ENCODE data around the gene BPIFB3.
"Not testable (repeated sequence)": the region's sequence is repeated elsewhere in the genome, so short reads cannot be mapped to it uniquely, and the experiment has no call there.

Gene BPIFB3

DNA sequence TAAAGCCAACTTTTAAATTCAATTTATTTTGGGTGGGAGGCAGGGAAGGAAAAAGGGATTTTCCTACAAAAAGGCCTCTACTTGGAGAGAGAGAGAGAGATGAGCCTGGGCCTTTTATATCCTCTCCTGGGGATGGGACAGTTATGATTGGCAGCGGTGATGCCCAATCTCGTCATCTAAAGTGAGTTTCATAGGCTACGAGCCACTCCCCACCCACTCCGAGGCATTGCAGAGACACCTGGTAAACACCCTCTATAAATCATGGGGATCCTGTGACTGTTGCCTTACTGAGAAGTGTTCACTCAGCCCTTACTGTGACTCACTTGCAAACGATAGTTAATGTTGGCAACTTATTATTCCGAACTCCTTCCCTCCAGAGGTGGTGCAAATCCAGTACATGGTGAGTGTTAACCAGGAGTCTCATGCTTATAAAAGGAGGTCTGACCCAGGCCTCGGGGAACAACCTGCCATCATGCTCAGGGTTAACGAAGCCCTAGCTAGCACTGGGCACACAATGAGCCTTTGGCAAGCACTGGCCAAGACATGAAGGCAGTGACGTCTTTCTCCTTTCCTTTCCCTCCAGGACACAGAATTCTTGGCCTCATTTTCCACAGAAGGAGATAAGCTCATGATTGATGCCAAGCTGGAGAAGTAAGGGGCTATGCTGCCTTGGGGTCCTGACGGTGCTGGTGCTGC lies 46.3 kb downstream of the BPIFB3 start:
- in situ Hi-C loops (cut with HindIII; ENCODE audit: low pct_ligation_motif_present, low pct_unique_long_range_greater_than_20kb, low sequenced_read_pairs) = no loop called here
- no peak for DNase-seq

DNA sequence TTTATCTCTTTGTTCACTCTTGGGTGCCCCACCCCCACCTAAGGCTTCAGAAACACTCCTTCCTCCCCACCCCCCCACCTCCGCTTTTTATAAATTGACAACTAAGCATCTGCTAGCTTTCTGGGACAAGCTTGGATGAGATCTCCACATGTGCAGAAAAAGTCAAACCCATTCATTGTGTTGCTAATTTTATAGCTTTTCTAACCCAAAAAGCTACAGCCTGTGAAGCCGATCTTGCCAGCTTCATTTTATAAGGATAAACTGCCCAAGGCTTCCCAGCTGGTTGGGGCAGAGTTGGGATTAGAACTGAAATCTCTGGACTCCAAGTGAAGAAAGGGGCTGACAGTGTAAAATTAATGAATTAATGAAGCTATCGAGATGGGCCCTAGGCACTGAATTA lies 49.9 kb downstream of the BPIFB3 start:
- in situ Hi-C loops (cut with HindIII; ENCODE audit: low pct_ligation_motif_present, low pct_unique_long_range_greater_than_20kb, low sequenced_read_pairs) = no loop called here
- DNase-seq = no peak

DNA sequence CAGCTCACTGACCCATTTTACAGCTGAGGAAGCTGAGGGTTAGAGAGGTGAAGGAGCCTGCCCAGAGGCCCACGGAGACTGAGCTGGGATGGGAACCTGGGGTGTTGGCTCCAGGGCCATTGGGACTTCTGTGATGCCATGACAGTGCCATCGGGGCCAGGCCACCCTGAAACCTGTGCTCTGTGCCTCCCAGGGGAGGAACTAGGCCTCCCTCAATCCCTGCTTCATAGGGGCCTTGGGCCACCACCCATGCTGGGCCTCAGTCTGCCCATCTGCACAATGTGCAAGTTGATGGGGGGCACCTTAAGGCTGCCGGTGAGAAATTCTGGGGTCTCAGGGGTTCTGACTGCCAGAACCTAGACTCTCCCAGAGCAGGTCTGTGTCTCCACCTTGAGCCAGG lies 50.6 kb downstream of the BPIFB3 start:
- no peak for DNase-seq
- in situ Hi-C loops (cut with HindIII; ENCODE audit: low pct_ligation_motif_present, low pct_unique_long_range_greater_than_20kb, low sequenced_read_pairs) = no loop called here

DNA sequence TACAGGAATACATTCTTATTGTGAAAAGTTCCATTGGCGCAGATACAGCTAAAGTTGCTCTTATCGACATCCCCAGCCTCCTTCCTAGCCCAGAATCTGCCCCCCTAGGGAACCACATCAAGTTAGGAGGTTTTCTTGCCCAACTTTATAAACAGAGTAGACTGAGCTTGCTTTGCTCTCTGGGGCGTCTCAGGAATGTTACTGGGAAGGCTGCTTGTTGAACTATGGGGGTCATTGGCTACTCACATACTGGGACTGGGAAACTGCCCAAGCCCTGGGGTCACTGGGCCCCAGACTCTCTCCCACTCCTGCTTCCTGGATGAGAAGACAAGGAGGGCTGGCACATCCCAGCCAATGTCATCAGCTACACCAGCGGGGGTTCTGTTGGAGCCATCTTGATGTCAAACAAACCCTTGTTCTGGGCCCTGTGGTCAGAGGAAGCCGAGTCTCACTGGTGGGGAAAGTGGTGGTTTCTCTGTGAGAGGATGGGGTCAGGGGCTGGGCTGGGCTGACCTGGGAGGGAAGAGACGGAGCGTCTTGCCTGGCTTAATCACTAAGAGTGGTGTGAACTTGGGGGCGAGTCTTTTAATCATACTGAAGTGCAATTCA lies 51.7 kb downstream of the BPIFB3 start:
- in situ Hi-C loops (cut with HindIII; ENCODE audit: low pct_ligation_motif_present, low pct_unique_long_range_greater_than_20kb, low sequenced_read_pairs) = no loop called here
- no peak for DNase-seq

DNA sequence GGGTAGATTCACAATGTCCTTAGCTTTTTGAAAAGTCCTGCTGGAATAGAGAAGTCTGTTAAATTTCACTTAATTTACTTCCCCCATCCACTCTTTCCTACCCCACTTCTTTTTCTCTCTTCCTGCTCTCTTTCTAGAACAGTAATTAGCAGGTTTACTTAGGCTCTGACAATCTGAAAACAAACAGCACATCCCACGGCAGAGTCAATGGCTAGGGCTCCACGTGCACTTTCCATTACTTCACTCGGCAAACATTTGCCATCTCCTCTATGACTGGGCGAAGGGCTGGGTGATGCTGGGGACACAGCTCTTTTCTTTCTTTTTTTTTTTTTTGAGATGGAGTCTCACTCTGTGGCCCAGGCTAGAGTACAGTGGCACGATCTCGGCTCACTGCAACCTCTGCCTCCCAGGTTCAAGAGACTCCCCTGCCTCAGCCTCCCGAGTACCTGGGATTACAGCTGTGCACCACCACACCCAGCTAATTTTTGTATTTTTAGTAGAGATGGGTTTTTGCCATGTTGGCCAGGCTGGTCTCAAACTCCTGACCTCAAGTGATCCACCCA lies 52.4 kb downstream of the BPIFB3 start:
- in situ Hi-C loops (cut with HindIII; ENCODE audit: low pct_ligation_motif_present, low pct_unique_long_range_greater_than_20kb, low sequenced_read_pairs); DNase-seq: not testable (repeated sequence)

DNA sequence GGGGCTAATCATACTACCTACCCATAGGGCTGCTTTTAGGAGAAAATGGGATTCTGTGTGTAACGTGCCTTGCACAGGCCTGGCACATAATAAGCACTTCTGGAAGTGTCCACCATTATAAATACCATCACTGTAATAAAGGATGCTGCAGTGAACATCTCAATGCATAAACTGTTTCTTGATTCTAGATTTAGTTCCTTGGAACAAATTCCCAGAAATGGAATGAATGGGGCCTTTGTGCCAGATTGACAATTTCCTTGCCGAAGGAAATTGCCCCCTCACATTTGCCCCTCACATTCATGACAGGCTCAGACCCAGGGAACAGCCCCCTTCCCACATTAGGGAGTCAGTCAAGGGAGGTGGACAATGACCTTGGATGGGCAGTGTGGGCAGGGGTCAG lies 55.0 kb downstream of the BPIFB3 start:
- in situ Hi-C loops (cut with HindIII; ENCODE audit: low pct_ligation_motif_present, low pct_unique_long_range_greater_than_20kb, low sequenced_read_pairs) = no loop called here
- DNase-seq = no peak

DNA sequence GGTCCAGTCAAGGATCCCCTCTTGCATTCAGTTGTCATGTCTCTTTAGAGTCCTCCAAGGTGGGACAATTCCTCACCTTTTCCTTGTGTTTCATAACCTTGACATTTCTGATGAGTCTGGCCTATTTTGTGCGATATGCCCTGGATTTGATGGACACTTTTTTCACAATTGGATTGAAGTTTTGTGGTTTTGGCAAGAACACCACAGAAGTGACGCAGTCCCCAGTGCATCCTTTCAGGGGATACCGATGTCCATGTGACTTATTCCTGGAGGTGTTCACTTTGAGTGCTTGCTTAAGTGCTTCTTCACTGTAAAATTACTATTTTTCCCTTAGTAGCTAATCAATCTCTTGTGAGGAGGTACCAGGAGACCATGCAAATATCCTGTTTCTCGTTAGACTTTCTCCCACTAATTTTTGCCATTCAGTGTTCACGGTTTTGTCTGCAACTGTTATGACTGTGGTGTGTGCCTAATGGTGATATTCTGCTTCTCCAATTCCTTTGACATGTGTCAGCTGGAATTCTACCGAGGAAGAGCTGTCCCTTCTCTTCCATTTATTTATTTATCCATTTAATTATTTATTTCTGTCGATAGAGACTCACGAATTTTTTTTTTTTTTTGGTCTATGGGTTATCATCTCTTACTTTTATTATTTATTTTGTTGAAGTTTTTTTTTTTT lies 56.6 kb downstream of the BPIFB3 start:
- DNase-seq = no peak
- in situ Hi-C loops (cut with HindIII; ENCODE audit: low pct_ligation_motif_present, low pct_unique_long_range_greater_than_20kb, low sequenced_read_pairs) = no loop called here

DNA sequence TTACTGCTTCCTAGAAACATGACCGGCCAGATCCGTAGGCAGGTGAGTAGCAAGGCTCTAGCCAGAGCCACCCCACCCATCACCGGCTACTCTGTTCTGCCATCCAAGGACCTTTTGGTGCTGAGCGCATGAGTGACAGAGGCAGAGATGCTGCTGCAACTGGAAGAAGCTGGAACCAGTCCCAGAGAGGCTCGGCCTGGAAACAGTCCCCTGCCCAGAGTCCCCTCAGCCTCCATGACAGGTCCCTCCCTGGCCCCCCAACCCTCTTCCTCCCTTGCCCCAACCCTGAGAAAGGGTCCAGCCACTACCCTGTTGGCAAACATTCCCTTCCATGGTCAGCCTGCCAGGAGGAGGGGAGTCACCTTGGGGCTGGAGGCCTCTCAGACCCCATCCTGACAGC lies 57.6 kb downstream of the BPIFB3 start:
- in situ Hi-C loops (cut with HindIII; ENCODE audit: low pct_ligation_motif_present, low pct_unique_long_range_greater_than_20kb, low sequenced_read_pairs) = no loop called here
- no peak for DNase-seq

DNA sequence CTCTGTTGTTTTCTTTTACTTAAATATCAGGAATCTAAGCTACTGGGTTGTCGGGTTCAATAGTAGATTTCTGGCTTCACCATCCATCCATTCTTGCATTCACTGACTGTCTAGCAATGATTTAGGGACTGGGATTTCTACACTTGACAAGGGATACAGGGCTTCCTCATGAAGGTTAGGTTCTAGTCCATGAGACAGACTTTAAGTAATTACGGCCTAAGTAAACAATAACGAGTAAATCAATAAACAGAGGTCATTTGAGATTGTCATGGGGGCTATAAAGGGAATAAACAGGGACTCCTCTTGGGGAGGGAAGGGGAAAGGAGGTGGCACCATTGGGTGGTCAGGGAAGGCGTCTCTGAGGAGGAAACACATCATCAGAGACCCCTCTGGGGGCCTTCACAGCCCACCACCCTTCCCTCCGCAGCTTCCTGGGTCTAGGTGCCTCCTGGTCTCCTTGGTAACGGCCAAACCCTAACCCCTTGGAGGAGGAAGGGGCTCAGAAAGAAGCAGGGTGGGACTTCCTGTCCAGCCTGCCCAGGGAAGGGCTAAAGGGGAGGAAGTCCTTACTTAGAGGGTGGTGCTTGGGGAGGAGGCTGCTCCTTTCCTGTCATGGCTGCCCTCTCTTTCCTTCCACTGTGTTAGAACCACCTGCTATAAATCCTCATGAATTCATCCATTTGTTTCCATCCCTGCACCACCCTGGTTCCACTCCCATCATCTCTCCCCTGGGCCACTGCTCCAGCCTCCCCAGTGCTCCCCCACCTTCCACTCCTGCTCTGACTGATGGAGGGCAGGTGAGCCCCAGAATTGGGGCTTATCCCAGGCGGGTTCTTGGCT lies 59.1 kb downstream of the BPIFB3 start:
- in situ Hi-C loops (cut with HindIII; ENCODE audit: low pct_ligation_motif_present, low pct_unique_long_range_greater_than_20kb, low sequenced_read_pairs) = no loop called here
- no peak for DNase-seq

DNA sequence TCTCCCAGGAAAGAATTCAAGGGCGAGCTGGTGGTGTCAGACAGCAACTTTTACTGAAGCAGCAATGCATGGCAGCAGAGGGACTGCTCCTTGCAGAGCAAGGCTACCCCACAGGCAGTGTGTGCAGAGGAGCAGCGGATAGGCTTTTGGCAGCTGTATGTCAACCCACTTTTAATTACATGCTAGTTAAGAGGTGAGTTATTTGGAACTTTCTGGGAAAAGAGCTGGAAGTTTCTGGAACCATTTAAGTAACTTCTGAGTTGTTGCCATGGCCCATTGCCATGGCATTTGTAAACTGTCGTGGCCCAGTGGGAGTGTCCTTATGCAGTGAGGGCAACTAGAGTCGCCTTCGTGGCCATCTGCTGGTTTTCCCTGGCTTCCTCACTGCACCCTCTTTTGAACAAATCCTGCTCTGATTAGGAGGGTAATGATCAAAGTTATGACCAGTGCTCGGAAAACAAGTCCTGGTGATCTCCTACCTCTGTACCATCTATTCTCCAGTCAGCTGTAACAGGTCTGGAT lies 59.7 kb downstream of the BPIFB3 start:
- in situ Hi-C loops (cut with HindIII; ENCODE audit: low pct_ligation_motif_present, low pct_unique_long_range_greater_than_20kb, low sequenced_read_pairs) = no loop called here
- DNase-seq = no peak

DNA sequence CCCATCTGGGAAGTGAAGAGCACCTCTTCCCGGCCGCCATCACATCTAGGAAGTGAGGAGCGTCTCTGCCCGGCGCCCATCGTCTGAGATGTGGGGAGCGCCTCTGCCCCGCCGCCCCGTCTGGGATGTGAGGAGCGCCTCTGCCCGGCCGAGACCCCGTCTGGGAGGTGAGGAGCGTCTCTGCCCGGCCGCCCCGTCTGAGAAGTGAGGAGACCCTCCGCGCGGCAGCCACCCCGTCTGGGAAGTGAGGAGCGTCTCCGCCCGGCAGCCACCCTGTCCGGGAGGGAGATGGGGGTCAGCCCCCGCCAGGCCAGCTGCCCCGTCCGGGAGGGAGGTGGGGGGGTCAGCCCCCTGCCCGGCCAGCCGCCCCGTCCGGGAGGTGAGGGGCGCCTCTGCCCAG lies 61.8 kb downstream of the BPIFB3 start:
- in situ Hi-C loops (cut with HindIII; ENCODE audit: low pct_ligation_motif_present, low pct_unique_long_range_greater_than_20kb, low sequenced_read_pairs); DNase-seq: not testable (repeated sequence)

DNA sequence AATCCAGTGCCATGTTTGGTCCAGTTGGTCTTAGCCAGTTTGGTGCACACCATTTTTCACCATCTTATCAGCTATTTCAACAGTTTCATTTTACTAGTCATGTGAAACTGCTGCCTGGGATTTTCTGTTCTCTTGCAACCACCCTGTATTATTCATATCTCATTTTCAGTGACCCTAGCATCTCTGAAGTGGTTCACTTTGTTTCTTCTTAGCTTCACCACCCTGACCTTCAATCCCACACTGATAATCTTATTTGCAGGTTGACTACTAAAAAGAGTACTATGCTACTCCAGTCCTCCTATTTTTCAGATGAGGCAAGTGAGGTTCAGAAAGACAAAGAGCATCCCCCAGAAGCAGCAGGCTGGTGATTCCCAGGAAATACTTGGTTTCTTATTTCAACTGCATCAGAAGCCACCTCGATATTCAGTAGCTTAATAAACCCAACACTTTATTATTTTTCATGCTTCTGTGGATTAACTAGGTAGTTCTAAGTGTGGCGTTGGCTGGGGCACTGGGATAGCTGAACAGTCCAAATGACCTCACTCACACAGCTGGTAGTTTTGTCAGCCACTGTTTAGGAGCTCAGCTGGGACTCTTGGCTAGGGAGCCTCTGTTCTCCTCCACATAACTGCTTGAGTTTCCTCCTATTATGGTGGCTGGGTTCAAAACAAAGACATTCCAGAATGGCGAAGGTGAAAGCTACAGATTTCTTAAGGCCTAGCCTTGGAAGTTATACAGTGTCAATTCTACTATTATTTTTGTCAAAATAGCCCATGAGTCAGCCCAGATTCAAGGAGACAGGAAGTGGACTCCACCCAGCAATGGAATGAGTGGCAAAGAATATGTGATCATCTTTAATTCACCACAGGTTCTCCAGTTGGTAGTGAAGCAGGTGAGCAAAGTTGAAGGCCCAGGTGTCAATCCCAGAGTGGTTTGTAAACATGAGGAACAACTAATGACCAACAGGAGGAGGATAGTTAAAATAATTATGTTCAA lies 66.3 kb downstream of the BPIFB3 start:
- no peak for DNase-seq

DNA sequence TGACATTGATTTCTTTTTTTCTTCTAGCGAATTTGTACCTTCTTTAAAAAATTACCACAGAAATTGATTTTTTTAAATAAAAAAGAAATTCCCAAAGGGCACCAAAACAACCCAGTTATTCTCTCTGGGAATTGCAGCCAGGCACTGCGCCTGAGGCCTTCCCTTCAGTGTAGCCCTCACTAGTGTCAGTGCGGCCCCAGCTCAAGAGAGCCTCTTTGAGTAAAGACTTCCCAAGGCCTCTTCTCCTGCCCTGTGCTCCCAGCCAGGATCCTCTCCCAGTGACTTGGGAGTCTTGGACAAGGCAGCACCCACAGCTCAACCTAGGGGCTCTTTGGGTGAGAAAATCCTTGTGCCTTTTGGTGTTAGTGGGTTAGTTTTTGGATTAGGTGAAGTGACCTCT lies 67.2 kb downstream of the BPIFB3 start:
- DNase-seq = no peak
- in situ Hi-C loops (cut with HindIII; ENCODE audit: low pct_ligation_motif_present, low pct_unique_long_range_greater_than_20kb, low sequenced_read_pairs) = no loop called here

More for the DNA sequence above, 66.3 kb downstream of the BPIFB3 start:
- in situ Hi-C loops (cut with HindIII; ENCODE audit: low pct_ligation_motif_present, low pct_unique_long_range_greater_than_20kb, low sequenced_read_pairs) = no loop called here

DNA sequence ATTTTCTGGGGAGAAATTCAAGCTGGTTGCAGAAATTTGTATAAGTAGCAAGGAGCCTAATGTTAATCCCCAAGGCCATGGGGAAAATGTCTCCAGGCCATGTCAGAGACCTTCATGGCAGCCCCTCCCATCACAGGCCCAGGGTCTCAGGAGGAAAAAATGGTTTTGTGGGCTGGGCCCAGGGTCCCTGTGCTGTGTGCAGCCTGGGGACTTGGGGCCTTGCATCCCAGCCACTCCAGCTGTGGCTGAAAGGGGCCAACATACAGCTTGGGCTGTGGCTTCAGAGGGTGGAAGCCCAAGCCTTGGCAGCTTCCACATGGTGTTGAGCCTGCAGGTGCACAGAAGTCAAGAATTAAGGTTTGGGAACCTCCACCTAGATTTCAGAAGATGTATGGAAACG lies 68.6 kb downstream of the BPIFB3 start:
- in situ Hi-C loops (cut with HindIII; ENCODE audit: low pct_ligation_motif_present, low pct_unique_long_range_greater_than_20kb, low sequenced_read_pairs); DNase-seq: not testable (repeated sequence)

Measured in ACHN (cell line).